HG02571 (cell line): ENCODE measurements around the gene ABCF2.

Experiments used
- ATAC-seq: cut with Tn5 transposase; IDR thresholded peaks from one replicate; pipeline ENCODE4 v1.9.1; 2021; ENCODE audit warnings: mild to moderate bottlenecking, moderate library complexity; ENCODE audit not compliant: unreplicated experiment

ABCF2 gene

GRCh38 chr7:151175047-151175792 lies 51.8 kb downstream of the ABCF2 start:
- no peak for ATAC-seq

DNA sequence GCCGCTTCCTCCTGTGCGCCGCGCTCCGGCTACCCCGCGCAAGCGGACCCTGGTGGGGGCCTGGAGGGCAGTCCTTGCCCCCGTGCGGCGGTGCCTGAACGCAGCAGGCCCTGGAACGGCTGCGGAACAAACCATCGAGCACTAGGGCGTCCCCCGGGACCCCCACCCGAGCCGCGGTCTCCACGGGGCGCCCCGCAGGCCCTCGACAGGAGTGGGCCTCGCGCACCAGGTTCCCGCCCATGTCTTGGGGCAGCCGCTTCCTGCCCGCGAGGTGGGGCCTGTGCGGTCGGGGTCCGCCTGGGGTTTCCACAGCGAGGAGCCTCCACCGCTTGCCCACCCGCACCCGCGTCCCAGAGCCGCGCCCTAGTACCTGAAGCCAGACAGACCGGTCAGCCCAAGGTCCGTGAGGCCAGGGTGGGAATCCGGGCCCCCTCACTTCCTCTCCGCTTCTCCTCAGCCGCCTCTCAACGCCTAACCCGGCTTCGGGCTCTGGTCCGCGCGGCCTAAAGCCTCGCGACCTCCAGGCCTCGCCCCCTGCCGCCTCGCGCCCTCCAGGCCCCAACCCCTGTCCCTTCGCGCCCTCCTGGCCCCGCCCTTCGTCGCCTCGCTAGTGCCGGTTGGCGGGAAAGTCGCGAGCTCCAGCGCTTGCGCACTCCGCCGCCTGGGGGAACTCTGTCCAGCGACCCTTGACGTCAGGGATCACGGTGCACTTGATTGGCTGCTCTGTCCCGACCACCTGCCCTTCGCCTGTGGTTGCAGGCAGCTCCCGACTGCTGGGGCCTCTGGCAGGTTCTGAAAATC lies 52.6 kb downstream of the ABCF2 start:
- ATAC-seq = no peak

DNA sequence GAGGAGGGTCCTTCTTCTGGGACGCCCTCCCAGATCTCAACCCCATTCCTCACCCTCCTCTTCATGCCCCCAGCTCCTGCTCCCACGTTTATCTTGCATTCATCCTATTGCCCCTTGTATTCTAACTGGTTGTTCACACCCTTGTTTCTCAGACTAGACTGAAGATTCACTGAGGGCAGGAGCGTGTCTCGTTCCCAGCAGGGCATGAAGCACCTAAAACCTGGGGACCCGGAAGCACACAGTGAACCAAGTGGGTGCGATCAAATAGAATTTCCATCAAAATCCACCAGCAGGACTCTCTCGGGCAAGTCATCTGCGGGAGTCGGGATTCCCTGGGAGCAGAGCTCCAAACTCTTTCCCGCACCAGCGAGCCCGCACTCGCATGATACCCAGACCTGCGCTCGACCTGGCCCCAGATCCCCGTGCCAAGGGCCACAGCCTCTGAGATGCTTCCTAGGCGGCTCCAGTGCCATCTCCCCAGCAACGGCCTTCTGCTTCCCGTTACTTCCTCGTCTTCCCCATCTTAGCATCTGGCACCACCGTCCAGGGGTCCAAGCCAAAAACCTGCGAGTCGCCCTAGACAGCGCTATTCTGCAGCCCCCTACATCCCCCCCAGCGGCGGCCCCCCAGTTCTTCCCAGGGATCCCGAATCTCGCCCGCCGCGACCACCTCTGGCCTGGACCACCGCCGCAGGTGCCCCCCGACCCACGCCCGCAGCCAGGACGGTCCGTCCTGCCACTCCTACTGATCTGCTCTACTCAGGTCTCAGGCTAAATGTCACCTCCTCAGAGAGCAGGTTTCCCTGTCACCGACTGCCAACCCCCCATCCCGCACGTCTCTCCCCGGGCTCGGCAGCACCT lies 53.4 kb downstream of the ABCF2 start:
- no peak for ATAC-seq

GRCh38 chr7:151172273-151173141 lies 54.5 kb downstream of the ABCF2 start:
- peak; percentile 47 for ATAC-seq

GRCh38 chr7:151168787-151169162 lies 58.2 kb downstream of the ABCF2 start:
- ATAC-seq = no peak

- no peak for ATAC-seq
These were observed 58.8 kb downstream of the ABCF2 start for GRCh38 chr7:151168003-151168786.

DNA sequence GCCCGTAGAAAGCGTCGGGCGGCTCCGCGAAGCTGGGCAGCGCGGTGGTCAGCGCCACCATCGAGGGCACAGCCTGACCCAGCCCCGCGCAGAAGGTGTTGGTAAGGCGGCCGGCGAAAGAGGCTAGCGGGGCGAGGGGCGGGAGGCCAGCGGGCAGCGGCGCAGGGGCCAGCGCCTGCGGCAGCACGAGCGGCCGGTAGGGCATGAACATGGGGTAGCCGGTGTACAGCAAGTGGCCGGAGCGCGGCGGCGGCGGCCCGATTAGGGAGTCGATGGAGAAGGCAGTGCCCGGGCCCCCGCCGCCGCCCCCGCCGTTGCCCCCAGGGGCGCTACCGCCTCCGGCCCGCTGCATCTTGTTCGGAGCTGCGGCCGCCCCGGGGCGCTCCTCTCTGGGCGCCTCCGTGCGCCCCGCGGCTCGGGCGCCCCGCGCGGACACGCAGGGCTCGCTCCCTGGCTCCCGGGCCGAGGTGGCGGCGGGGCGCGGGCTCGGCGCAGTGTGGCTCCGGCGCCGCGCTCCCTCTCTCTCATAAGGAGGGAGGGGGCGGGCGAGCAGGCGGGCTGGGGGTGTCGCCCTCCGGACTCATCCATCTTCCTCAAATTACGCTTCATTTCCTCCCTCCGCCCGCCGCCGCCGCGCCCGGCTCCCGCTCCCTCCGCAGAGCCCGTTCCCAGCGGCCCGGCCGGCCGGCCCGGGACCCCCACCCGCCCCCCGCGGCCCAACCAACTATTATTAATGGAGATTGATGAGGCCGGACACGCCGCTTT lies 59.6 kb downstream of the ABCF2 start, which contains the start of gene GBX1:
Gene GBX1 (minus strand): TSS at position 498 of the 765 bp plus-strand sequence. CDS start 146 bp downstream, at position 352.
- no peak for ATAC-seq

DNA sequence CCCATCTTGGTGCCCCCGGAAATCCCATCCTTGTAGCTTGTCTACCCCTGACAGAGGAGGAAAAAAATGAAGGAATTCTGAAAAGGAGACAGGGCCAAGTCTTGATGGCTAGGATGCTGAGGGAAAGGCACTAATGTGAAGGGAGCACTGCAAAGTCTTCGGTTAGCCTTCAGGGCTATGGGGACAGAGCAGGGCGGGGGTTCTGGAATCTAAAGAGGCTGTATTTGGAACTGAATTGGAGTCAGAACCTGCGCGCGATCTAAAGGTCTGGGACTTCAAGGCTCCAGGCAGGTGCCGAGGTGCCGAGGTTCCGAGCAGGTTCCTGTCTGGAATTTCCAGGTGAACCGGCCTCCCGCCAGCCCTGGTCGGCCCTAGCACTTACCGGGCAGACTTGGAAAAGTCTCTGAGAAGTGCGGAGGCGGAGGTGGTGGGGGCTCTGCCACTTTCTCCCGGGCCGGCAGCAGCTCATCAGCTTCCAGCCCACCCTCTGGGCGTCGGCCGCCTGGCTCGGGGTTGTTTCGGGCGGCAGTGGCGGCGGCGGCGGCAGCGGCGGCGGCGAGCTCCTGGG lies 60.3 kb downstream of the ABCF2 start:
- no peak for ATAC-seq
